Activated CD4-positive, alpha-beta T cell treated with anti-CD3 and anti-CD28 coated beads, Interleukin-2, amount 50 U/mL, for 1 hour (primary cell): ENCODE data around the gene IDI1.
"Not testable (repeated sequence)": the region's sequence is repeated elsewhere in the genome, so short reads cannot be mapped to it uniquely, and the experiment has no call there.

Experiments
- DNase-seq: peaks from one replicate; pipeline ENCODE4 v3.0.0-alpha.2; 2020

IDI1 gene

DNA sequence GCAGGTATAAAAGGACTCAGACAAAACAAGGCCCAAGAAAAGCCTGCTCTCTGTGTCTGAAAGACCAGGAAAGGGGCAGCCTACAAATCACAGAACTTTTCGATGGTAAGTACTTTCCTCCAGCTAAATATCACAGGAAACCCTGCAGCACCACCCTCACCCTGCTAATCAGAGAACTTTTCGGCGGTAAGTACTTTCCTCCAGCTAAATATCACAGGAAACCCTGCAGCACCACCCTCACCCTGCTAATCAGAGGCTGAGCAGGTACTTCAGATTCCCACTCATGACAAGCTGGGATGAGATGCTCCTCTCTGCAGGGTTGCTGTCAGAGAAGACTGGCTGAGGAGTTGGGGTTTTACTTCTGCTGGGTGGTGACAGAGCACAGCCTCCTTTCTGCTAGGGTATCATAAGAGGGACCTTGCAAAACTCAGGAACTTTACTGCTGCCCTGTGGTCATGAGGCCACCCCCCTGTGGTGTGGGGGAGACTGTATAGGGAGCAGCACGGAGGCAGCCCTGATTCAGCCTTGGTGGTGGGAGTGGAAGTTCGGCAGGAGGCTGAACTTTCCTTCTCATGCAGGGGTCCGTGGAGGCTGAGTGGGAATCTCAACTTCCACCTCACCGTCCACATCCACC lies 14.4 kb upstream of the IDI1 start:
- peak; percentile 11 for DNase-seq

DNA sequence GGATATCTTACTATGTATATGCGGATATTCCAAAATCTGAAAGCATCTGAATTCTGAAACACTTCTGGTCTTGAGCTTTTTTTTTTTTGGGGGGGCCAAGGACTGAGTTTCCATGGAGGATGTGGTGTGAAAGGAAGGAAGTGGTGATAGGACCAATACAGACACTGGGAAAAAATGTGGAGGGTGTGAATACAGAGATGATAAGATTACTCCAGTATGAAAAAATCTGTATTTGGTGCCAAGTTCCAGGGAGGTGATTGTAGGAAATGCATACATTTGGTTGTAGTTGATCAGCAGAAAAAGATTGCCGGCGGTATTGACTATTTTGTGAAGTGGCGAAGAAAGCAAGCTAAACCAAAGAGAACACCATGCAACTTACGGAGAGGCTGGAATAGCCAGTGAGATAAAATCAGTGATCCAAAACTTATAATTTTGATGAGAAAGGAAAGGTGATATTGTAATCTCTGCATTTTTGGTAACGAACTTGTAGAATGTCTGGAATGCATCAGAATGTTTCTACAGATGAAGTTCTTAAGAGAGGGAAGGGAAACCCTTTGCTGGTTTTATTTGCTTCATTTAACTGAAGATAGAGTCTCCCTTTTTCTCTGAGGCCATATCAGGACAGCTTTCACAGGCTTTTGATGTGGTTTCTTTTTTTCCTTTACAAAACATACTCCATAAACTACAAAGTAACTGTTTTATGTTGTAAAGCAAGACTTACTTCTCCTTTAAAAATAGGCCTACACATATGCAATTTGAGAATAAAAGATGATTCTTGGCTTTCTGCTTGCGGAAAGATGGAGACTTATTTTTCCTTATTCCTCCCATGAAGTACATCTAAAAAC lies 13.2 kb upstream of the IDI1 start:
- no peak for DNase-seq

GRCh38 chr10:1059902-1060301 lies 11.0 kb upstream of the IDI1 start:
- no peak for DNase-seq

DNA sequence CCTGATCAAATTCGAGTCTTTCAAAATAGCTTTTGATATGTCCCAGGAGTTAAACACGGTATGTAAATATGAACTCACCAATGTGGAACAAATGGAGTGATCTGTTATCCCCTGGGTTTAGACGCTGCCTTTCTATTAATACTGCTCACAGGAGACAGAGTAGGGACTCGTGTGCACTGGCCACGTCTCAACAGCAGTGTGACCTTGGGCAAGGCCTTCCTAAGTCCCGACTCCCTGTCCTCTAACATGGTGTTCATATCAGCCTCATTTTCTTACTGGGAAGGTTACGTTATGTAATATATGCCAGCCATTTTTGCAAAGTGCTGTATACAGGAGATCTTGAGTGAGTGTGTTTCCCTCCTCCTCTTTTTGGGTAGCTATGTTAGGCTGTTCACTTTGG lies 9.1 kb upstream of the IDI1 start:
- DNase-seq: no peak

DNA sequence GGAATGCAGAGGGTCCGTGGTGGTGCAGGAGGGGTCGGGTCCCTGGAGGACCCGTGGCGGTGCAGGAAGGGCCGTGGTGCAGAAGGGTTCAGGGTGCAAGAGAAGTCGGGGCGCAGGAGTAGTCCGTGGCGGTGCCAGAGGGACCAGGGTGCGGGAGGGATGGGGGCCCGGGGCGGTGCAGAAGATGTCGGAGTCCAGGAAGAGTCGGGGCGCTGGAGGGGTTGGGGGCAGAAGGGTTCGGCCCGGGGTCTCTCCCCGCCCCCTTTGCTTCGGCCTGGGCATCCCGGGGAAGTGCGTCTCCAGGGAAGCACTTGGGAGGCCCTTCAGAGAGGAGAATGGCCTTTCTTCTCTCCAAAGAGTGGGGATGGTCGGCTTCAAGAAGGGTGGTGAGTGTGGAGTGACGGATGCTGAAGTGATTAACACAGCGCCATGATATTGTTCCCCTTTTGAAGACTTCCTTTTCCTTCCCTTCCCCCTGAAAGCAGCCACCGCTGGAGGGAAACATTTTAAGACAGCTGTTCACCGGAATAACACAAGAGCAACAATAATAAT lies 8.3 kb upstream of the IDI1 start:
- no peak for DNase-seq

DNA sequence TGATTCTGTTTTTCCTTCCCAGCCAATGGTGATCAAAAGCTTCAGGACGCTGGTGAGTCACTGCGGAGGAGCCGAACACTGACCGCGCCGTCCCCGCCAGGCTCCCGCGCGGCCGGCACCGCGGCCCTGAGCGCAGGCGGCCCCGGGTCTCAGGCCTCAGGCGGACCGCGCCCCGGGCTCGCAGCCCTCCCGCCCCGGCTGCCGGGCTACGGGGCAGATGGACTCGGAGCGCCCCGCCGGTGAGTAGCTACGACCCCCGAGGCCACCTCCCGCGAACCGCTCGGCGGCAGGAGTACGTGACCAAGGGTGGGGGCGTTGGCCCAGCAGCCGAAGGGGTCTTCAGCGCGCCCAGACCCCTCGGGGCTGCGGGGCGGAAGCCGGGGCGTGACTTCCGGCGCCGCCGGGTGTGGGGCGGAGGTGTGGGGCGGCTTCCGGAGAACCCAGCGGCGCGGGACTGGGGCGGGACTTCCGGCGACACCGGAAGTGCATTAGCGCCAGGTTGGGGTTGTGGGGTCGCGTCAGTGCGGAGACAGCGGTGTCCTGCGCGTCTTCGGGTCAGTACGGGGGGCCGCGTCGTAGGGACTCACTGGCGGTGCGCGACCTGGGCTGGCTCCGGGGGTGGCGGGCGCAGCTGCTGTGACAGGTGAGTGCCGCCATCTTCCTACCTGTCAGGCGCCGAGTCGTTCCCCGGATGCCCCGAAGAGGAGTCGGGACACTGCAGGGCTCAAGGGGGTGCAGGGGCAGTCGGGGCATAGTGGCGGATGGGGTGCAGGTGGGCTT lies 7.6 kb upstream of the IDI1 start, which contains the start of gene WDR37:
TSS of gene WDR37 (plus strand) at position 60 of the 780 bp plus-strand sequence. CDS start 15,771 bp downstream, outside the sequence.
- DNase-seq: peak; percentile 83

DNA sequence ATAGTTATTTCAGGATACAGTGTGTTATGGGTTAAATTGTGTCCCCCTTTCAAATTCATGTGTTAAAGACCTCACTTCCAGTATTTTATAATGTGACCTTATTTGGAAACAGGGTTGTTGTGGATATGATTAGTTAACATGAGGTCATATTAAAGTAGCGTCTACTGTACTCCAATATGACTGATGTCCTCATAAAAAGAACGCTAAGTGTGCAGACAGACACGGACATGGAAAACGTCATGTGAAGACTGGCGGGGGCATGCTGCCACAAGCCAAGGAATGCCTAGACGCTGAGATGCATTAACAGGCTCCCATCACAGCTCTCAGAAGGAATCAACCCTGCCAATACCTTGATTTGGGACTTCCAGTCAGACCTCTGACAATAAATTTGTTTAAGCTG lies 5.8 kb upstream of the IDI1 start:
- DNase-seq: no peak

DNA sequence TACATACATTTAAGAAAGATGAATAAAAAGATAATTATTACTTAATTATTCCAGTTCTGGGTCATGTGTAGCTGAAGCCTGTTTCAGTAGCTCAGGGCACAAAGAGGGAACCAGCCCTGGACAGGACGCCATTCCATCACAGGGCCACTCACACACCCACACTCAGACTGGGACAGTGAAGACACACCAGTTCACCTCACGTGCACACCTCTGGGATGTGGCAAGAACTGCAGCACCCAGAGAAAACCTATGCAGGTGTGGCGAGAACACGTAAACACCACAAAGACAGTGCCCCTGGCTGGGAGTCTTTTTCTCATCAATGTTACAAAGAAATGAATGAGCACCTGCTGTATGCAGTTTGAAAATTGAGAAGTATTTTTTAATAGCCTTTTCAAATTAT lies 1.6 kb upstream of the IDI1 start:
- peak; percentile 54 for DNase-seq

DNA sequence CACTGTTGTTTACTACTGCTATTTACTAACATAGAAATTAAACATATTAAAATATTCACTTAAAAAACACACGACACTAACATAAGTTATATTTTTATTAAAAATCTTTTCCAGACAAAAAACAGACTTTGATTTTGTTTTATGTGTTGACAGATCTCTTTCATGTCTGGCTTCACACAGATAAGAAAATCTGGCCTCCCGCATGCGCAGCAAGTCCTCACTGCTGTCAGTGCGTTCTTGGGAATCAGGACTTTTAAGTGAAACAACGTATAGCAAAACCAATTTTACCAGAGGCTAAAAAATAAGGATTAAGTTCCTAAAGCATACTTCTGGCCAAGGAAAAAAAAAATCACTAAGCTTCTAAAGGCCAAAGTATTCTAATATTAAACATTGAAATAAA lies 1.2 kb upstream of the IDI1 start:
- peak; percentile 23 for DNase-seq

GRCh38 chr10:1049425-1049958 lies 573 bp upstream of the IDI1 start:
- DNase-seq: no peak

- DNase-seq: peak; percentile 64
Observed at GRCh38 chr10:1048349-1048731, 579 bp downstream of the IDI1 start.

DNA sequence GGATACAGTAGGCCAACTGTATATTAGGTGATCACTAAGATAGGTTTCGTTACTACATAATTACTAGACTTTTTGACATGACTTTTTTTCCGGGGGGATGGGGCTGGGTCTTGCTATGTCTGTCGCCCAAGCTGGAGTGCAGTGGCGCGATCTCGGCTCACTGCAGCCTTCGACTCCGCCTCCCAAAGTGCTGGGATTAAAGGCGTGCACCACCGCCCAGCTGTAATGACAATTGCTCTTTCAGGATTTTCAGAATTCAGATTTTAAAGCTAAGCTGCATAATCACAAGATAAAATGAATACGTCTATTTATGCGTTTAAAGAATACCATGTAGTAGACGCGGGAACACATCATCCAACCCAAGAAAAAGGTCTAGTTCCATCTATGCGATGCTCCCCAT lies 982 bp downstream of the IDI1 start:
- no peak for DNase-seq

DNA sequence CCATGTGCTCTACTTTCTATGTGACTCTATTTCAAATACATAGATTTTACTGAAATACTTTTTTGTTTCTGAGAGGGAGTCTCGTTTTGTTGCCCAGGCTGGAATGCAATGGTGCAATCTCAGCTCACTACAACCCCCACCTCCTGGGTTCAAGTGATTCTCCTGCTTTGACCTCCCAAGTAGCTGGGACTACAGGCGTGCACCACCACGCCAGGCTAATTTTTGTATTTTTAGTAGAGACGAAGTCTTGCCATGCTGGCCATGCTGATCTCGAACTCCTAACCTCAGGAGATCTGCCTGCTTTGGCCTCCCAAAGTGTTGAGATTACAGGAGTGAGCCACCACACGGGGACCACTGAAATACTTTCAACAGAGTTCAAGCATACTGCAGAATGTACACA lies 3.5 kb downstream of the IDI1 start:
- DNase-seq: no peak

DNA sequence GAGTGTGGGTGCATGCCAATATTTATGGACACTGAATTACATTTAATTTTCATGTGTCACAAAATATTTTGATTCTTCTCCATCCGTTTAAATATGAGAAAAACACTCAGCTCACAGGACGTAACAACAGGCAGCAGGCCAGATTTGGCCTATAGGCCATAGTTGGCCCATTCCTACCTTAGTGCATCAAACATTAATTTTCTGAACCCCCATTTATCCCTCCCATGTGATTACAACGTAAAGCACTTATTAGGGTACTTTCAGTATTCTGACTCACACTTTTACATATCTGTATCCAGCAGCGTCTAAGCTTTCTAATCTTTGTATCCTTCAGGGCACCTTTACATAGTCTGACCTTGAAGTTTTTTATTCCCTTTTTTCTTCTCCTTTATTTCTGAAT lies 4.0 kb downstream of the IDI1 start:
- no peak for DNase-seq

DNA sequence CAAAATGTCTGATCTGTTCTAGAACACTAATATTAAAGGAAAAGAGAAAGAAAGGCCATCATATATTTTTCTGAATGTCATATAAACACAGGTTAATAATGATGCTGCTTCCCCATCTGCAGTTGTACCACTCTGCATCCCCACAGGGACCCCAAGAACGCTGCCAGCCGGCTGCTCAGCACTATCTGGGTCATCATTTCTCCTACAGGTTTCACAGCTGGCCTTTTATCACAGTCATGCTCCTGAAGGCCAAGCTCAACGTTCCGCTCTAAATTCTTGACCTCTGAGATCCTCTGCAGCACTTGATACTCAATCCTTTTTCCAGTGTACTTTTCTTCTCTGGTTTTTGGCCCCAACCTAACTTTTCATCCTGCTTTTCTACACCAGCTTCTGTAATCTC lies 4.8 kb downstream of the IDI1 start:
- no peak for DNase-seq

DNA sequence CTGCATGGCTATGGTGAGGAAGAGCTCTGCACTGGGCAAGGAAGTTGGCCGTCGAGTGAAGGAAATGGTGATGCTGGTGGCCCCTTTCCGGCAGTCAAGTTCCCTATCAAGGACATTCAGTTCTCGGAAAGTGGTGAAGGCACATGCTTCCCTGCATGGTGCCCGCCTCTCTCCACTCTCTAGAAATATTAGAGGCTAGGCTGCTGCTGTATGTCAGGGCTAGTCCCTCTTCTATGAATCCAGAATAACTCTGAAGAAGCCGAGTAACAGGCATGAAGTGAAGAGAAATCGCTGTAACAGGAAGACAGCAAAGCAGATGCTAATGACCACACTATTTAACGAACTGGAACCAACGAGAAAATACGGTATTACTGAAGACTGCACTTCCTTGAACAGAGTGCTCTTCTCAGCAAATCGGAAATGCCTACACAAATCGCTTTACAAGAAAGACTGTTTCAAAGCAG lies 5.4 kb downstream of the IDI1 start:
- no peak for DNase-seq

DNA sequence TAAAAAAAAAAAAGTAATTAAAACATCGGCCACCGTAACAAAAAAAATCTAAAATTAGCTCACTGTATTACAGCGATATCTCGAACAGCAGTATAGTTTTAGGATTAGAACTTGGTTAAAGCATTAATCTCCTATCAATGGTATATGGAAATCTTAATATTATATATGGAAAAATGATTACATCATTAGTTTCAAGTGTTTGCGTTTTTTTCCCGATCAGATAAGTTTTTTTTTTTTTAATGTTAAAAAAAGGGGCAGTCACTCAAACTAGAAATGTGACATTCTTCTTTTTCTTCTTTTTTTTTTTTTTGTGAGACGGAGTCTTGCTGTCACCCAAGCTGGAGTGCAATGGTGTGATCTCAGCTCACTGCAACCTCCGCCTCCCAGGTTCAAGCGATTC lies 7.4 kb downstream of the IDI1 start:
- no peak for DNase-seq

DNA sequence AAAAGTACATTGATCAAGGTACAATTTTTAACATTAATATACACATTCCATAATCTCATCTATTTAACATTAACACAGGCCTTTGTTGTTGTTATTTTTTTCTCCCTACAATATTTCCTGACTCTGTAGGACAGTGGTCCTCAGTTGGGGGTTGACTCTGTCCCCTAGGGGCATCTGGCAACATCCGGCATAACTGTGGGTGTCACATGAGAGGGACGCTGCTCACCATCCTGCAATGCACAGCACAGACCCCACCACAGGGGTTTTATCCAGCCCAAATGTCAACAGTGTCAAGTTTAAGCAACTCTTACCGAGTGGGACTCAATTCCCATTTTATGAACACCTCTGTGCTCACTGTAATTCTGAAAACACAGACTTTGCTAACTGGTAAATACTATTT lies 8.8 kb downstream of the IDI1 start:
- no peak for DNase-seq

DNA sequence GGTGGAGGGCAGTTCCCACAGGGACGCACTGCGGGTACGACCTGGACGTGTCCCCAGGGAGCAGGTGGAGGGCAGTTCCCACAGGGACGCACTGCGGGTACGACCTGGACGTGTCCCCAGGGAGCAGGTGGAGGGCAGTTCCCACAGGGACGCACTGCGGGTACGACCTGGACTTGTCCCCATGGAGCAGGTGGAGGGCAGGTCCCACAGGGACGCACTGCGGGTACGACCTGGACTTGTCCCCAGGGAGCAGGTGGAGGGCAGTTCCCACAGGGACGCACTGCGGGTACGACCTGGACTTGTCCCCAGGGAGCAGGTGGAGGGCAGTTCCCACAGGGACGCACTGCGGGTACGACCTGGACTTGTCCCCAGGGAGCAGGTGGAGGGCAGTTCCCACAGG lies 10.2 kb downstream of the IDI1 start:
- DNase-seq: not testable (repeated sequence)

DNA sequence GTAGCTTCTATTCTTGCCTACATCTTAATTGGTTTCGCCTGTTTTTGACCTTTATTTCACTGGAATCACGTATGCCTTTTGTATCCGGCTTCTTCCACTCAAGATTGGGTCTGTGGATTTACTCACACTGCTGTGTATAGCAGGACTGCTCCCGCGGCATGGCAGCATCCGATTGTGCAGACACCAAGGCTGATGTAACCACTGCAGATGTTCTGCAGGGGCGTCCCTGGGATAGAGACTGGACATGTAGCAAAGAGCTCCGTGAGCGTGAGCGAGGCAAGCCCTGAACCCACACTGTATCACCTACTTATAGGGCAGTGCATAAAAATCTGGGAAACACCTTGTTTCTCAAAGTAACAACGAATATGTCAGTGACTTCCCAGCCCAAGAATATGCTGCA lies 11.8 kb downstream of the IDI1 start:
- no peak for DNase-seq

DNA sequence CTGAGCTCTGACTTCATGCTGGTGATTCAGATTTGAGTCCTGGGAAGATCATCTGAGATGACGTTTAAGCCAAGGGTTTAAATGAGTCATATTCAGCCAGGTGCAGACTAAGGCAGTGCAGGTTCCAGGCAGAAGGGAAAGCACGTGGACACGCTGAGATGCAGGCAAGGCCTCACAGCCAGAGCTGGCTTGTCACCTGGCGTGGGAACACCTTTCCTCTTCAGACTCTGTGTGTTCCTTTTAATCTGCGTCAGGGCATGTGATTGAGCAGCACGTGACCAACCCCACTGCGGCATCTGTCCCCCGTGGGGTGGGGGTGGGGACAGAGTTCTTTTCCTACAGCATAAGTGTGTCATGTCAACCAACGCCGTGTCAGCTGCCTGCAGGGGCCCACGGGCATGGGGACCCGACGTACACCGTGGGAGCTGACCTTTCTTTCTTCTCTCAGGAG lies 12.6 kb downstream of the IDI1 start:
- no peak for DNase-seq

- no peak for DNase-seq
Observed at GRCh38 chr10:1035201-1035600, 13.7 kb downstream of the IDI1 start.

DNA sequence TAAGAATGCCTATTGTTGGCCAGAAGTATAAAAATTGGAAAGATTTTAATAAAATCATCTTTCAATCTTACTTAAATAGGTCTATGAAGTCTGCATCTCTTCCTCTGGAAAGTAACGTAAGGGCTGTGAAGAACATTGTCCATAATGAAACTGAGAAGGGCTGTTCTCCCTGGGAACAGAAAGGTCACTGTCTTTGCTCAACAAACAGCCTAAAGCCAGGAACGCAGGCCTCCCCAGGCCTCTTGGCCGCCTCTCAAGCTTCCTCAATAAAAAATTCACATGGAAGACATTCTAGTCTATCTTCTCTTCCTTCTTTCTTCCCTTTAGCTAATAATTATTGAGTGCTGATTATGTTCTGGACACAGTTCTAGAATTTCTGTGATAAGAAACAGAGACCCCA lies 14.2 kb downstream of the IDI1 start:
- no peak for DNase-seq
